RWPE1 (cell line): ENCODE data around the gene CTTNBP2NL.

Experiments used
- CTCF ChIA-PET: fragments of 350-600 bp; sonication (Branson Sonifier 250); formaldehyde crosslinking; extraction: SDS; loops from one replicate; lab custom pipeline; 2021; lab: Yijun Ruan, JAX
- POLR2A ChIA-PET: fragments of 400-600 bp; formaldehyde crosslinking; extraction: SDS; loops from one replicate; lab custom pipeline; 2020; ENCODE audit warnings: antibody characterized with exemption; ENCODE audit not compliant: low non-redundant PET; lab: Yijun Ruan, JAX
- DNase-seq: peaks from one replicate; pipeline ENCODE4 v3.0.0; 2012; ENCODE audit warnings: low spot score
- H3K27ac ChIP-seq: fragments of 450-650 bp; 2 replicates; pipeline ENCODE4 v1.5.1; 2017
- CTCF ChIP-seq: fragments of 450-650 bp; conservative IDR thresholded peaks from 2 replicates; pipeline ENCODE4 v1.5.1; 2017; ENCODE audit warnings: low read depth, mild to moderate bottlenecking

The CTTNBP2NL gene

GRCh38 chr1:112371775-112372174 lies 24.2 kb upstream of the CTTNBP2NL start:
- no peak for TF ChIP-seq CTCF
- ChIA-PET CTCF (interaction anchor here (0.8 kb wide), 1 partner anchor 11 kb away, joined by 3 read pairs; no protein-coding TSS in a partner anchor), POLR2A (no interaction called here)
- no peak for DNase-seq
- H3K27ac ChIP-seq: no peak overlapping the region

DNA sequence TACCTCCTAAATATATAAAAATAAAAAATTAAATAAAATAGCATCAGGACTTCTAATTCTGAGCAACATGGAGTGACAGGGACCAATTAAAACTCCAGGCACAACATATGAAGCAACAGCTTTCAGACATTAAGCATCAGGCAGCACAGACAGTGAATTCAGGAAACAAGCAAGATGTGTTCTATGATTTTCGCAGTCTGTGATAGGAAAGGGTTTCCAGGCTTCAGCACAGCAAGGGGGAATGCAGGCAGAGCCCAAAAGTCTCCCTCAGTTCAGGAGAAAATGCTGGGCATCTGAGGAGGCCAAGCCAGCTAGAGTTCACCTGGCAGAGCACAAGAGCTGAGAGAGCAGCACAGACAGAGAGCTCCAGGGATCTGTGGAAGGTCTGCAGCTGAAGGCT lies 22.2 kb upstream of the CTTNBP2NL start:
- DNase-seq: no peak
- POLR2A ChIA-PET: no interaction called here
- CTCF ChIA-PET: interaction anchor here (0.6 kb wide), 2 partner anchors 140 to 430 kb away, joined by 3 to 4 read pairs; no protein-coding TSS in a partner anchor
- TF ChIP-seq CTCF: no peak
- H3K27ac ChIP-seq: no peak overlapping the region

DNA sequence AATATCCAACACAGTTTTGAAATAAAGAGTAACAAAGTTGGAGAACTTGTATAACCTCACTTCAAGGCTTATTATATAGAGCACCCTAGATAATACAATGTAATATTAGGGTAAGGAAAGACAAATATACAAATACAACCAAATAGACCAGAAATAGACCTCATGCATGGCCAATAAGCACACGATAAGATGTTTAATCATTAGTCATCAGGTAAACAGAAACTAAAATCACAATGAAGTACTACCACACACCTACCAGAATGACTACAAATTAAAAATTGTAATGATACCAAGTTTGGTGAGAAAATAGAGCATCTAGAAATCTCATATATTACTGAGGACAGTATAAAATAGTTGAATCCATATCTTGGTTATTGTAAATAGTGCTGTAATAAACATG lies 20.3 kb upstream of the CTTNBP2NL start:
- no peak overlapping the region for H3K27ac ChIP-seq
- DNase-seq: no peak
- POLR2A ChIA-PET: no interaction called here
- TF ChIP-seq CTCF: no peak
- CTCF ChIA-PET: no interaction called here

GRCh38 chr1:112380356-112380755 lies 15.7 kb upstream of the CTTNBP2NL start:
- POLR2A ChIA-PET: no interaction called here
- no peak for DNase-seq
- H3K27ac ChIP-seq: no peak overlapping the region
- TF ChIP-seq CTCF: no peak
- CTCF ChIA-PET: no interaction called here

- ChIA-PET POLR2A (no interaction called here), CTCF (interaction anchor here (1.4 kb wide), 1 partner anchor 121 kb away, joined by 4 read pairs; no protein-coding TSS in a partner anchor)
- no peak for TF ChIP-seq CTCF
- DNase-seq: no peak
- no peak overlapping the region for H3K27ac ChIP-seq
Observed at GRCh38 chr1:112381324-112382076, 14.5 kb upstream of the CTTNBP2NL start.

- no peak overlapping the region for H3K27ac ChIP-seq
- no peak for DNase-seq
- ChIA-PET POLR2A (no interaction called here), CTCF (interaction anchor here (0.7 kb wide), 1 partner anchor 351 kb away, joined by 4 read pairs; no protein-coding TSS in a partner anchor)
- no peak for TF ChIP-seq CTCF
Observed at GRCh38 chr1:112383759-112384370, 12.1 kb upstream of the CTTNBP2NL start.
